GM12878 (cell line): ENCODE measurements around the gene SARDH. TPM values are rescaled to one million over a fixed set of nuclear protein-coding genes. Genes with fewer than 3 reads are reported as not detected.

Experiments
- ATAC-seq: fragments of 200-7000 bp; cut with Tn5 transposase; 3 replicates; pipeline ENCODE4 v1.9.1; 2020; ENCODE audit warnings: mild to moderate bottlenecking, moderate library complexity
- BruUV-seq: library from RNA; stranded (reverse); fragments of 400-500 nt; replicated peaks from 2 replicates; lab custom pipeline; 2021; lab: Mats Ljungman, UMichigan
- CTCF ChIA-PET: fragments of 300-600 bp; sonication (Branson Sonifier 250); formaldehyde crosslinking; extraction: SDS; loops from one replicate; lab custom pipeline; 2021; ENCODE audit warnings: inconsistent platforms; lab: Yijun Ruan, JAX
- POLR2A ChIA-PET: fragments of 350-600 bp; formaldehyde crosslinking; extraction: SDS; loops from one replicate; lab custom pipeline; 2021; ENCODE audit warnings: inconsistent platforms; lab: Charles Lee
- RAD21 ChIA-PET: fragments of 300-600 bp; sonication (Branson Sonifier 250); formaldehyde crosslinking; loops from one replicate; lab custom pipeline; 2023; ENCODE audit warnings: antibody characterized with exemption; ENCODE audit not compliant: unreplicated experiment; lab: Charles Lee
- SMC1A ChIA-PET: fragments of 300-600 bp; sonication (Branson Sonifier 250); formaldehyde crosslinking; loops from one replicate; lab custom pipeline; 2023; ENCODE audit not compliant: unreplicated experiment, uncharacterized antibody; lab: Charles Lee
- DNase-seq: peaks from one replicate; pipeline ENCODE4 v3.0.0-alpha.2; 2011; ENCODE audit warnings: low read depth, low spot score
- FAIRE-seq: peaks from 3 replicates; lab custom pipeline; 2011; peaks lifted over from hg19 to GRCh38; lab: Jason Lieb, UNC
- H2AFZ ChIP-seq: 2 replicates; pipeline ENCODE4 v1.6.0; 2011; ENCODE audit warnings: low read depth, low read length, control low read depth; ENCODE audit not compliant: control insufficient read depth
- H3K27ac ChIP-seq: 2 replicates; pipeline ENCODE4 v1.5.1; 2011; ENCODE audit warnings: control low read depth; ENCODE audit not compliant: control insufficient read depth, insufficient read depth
- H3K27me3 ChIP-seq, 2 experiments: replicated peaks in 1 of 2; 2 replicates each; pipeline versions ENCODE4 v1.6.0 to v1.6.1; 2011; ENCODE audit warnings: low read length in 1 of 2; ENCODE audit not compliant: control insufficient read depth in 2 of 2, insufficient read depth in 2 of 2
- H3K36me3 ChIP-seq, 2 experiments: 2 replicates each; pipeline ENCODE4 v1.5.1; 2011; ENCODE audit warnings: low read length in 1 of 2; ENCODE audit not compliant: control insufficient read depth in 2 of 2, insufficient read depth in 2 of 2
- H3K4me1 ChIP-seq: 2 replicates; pipeline ENCODE4 v1.6.1; 2011; ENCODE audit warnings: mild to moderate bottlenecking, low read length, moderate library complexity, mixed read lengths; ENCODE audit not compliant: control insufficient read depth, insufficient read depth
- H3K4me2 ChIP-seq: 2 replicates; pipeline ENCODE4 v1.6.0; 2011; ENCODE audit warnings: control low read depth; ENCODE audit not compliant: control insufficient read depth, insufficient read depth
- H3K4me3 ChIP-seq: fragments of 200-600 bp; sonication (generic); 2 replicates; pipeline ENCODE4 v1.5.1; 2016
- H3K79me2 ChIP-seq: 2 replicates; pipeline ENCODE4 v1.6.0; 2011; ENCODE audit warnings: low read length; ENCODE audit not compliant: control insufficient read depth, insufficient read depth
- H3K9ac ChIP-seq: 2 replicates; pipeline ENCODE4 v1.8.0; 2011; ENCODE audit warnings: low read length, control low read depth, mixed read lengths; ENCODE audit not compliant: control insufficient read depth, insufficient read depth
- H3K9me3 ChIP-seq: replicated peaks from 3 replicates; pipeline ENCODE4 v1.5.1; 2011; ENCODE audit warnings: mild to moderate bottlenecking, low read length; ENCODE audit not compliant: control insufficient read depth, insufficient read depth
- H4K20me1 ChIP-seq: 2 replicates; pipeline ENCODE4 v1.6.0; 2011; ENCODE audit not compliant: control insufficient read depth, insufficient read depth
- WGBS: methylation state at CpG from one replicate; pipeline ENCODE4 v1.1.6; 2016; ENCODE audit warnings: low lambda C conversion rate; ENCODE audit not compliant: insufficient replicate concordance, insufficient coverage; ENCODE audit errors: missing lambda C conversion rate; 5-methylcytosine and 5-hydroxymethylcytosine counted together
- in situ Hi-C: fragments of 300-500 bp; cut with MboI; formaldehyde crosslinking; loops from 9 replicates; pipeline ENCODE4 v1.14.3; 2018; ENCODE audit warnings: mixed read lengths
- intact Hi-C: fragments of 100-400 bp; cut with micrococcal nuclease; formaldehyde crosslinking; loops from one replicate; pipeline ENCODE4 v1.14.2; 2022; ENCODE audit not compliant: unreplicated experiment
- polyA plus RNA-seq, 11 experiments: library from polyadenylated mRNA; depleted of rRNA in 4 of 11; unstranded in 6 of 11; stranded (reverse) in 5 of 11; fragments of >200 nt; fragmentation: Nextera tagmentation in 4 of 11; fragmentation: Illumina TruSeq in 1 of 11; extraction: Ambion mirVana in 4 of 11; extraction: Trizol in 1 of 11; gene quantifications; 1 replicate in 1 of 11; 2 replicates in 10 of 11; pipeline versions ENCODE4 v1.2.1 to v1.2.3, GENCODE V29; 2011 to 2016; ENCODE audit warnings: inconsistent platforms in 2 of 11, missing spikeins in 2 of 11, low read depth in 1 of 11
- total RNA-seq, 4 experiments: library from RNA; depleted of rRNA in 3 of 4; stranded (reverse); fragments of >200 nt in 3 of 4; fragmentation: Illumina TruSeq in 1 of 4; extraction: Trizol in 1 of 4; gene quantifications; 2 replicates each; pipeline versions ENCODE4 v1.2.1 to v1.2.3, GENCODE V29; 2013 to 2021
- TF ChIP-seq, protein P1 (sequence below): IDR thresholded peaks from 2 replicates; pipeline ENCODE4 v1.6.1; 2012; ENCODE audit warnings: low read depth, low read length, improper control_type of control experiment
- TF ChIP-seq, protein P2 (sequence below): fragments of 450-650 bp; IDR thresholded peaks from 2 replicates; pipeline ENCODE4 v1.6.1; 2017; ENCODE audit warnings: borderline replicate concordance

SARDH gene
- total and polyA plus RNA-seq, 10 of the 15 experiments (the other 5 are each of a cell fraction or from before 2014, with no cell fraction given), result 0.03 to 0.15 (median 0.10) TPM; not detected in 6

DNA sequence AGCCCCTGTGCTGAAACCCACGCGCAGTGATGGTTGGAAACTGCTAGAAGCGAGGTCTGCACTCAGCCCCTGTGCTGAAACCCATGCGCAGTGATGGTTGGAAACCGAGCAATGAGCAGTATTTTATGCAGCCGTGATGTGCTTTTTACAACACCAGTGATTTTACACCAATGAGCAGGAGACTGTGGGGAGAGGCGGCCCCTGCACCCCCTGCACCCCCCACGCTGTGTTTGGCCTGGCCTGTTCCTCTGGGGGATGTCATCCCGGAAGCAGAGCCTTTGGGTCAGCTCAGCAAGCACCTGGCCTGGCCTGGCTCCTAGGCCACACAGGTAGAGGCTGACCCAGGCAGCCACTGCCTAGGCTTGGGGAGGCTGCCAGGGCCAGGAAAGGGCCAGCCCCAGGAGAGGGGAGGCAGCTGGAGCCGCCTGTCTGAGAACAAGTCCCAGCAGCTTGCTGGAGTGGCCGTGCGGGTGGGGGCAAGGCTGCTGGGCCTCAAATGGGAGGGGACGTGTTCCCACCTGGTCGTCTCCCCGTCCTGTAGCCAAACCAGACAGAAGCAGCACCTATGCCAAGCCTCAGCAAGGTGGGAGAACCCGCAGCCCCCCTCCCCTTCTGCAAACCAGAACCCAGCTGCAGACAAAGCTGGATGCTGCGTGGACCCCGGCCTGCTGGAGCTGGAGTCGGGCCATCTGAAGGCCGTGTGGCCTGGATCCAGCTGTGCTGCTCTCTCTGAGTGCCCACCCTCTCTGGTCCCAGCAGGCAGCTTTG is 55.1 kb downstream of the SARDH start:
- Histone ChIP-seq H3K4me2 (no peak overlapping the region), H3K36me3 (no peaks in the 10 kb centered on the region), H3K27ac (no peak overlapping the region), H2AFZ (peak overlapping the region; percentile 28; the same call in 1 of the 2 replicates), H3K4me3 (no peak overlapping the region), H3K4me1 (no peaks in the 10 kb centered on the region), H4K20me1 (no peaks in the 10 kb centered on the region), H3K79me2 (no peaks in the 10 kb centered on the region), H3K27me3 (peaks cover 0 to 4% of the 10 kb centered on the region in 2 experiments; a peak in 2 of 4 replicates), H3K9ac (no peak overlapping the region), H3K9me3 (no peaks in the 10 kb centered on the region)
- RAD21 ChIA-PET, result interaction anchor here (1.1 kb wide), 1 partner anchor 10 kb away, joined by 4 read pairs; no protein-coding TSS in a partner anchor
- intact Hi-C loops, result no loop called here
- DNase-seq (no peak), ATAC-seq (no peak), FAIRE-seq (no peak)
- POLR2A ChIA-PET, result no interaction called here
- CTCF ChIA-PET, result no interaction called here
- in situ Hi-C loops, result no loop called here
- WGBS, result 29% methylated on average over 20 of the region's 20 CpGs
- TF ChIP-seq, protein P1, sequence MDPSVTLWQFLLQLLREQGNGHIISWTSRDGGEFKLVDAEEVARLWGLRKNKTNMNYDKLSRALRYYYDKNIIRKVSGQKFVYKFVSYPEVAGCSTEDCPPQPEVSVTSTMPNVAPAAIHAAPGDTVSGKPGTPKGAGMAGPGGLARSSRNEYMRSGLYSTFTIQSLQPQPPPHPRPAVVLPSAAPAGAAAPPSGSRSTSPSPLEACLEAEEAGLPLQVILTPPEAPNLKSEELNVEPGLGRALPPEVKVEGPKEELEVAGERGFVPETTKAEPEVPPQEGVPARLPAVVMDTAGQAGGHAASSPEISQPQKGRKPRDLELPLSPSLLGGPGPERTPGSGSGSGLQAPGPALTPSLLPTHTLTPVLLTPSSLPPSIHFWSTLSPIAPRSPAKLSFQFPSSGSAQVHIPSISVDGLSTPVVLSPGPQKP, result no peak
- TF ChIP-seq, protein P2, sequence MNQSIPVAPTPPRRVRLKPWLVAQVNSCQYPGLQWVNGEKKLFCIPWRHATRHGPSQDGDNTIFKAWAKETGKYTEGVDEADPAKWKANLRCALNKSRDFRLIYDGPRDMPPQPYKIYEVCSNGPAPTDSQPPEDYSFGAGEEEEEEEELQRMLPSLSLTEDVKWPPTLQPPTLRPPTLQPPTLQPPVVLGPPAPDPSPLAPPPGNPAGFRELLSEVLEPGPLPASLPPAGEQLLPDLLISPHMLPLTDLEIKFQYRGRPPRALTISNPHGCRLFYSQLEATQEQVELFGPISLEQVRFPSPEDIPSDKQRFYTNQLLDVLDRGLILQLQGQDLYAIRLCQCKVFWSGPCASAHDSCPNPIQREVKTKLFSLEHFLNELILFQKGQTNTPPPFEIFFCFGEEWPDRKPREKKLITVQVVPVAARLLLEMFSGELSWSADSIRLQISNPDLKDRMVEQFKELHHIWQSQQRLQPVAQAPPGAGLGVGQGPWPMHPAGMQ, result no peak
- BruUV-seq, result no TSS peak
- SMC1A ChIA-PET, result no interaction called here
